OCI-LY7 (cell line): ENCODE measurements around the gene ZFR2.

ENCODE experiments used
- CTCF ChIP-seq: fragments of 200-600 bp; sonication (generic); conservative IDR thresholded peaks from 2 replicates; pipeline ENCODE4 v1.5.1; 2014; ENCODE audit warnings: mild to moderate bottlenecking, antibody characterized with exemption, low read length, moderate library complexity, mixed read lengths
- EZH2phosphoT487 ChIP-seq: fragments of 200-600 bp; sonication (generic); IDR thresholded peaks from 2 replicates; pipeline ENCODE4 v1.6.1; 2018; ENCODE audit warnings: low read depth, borderline replicate concordance, mild to moderate bottlenecking, mixed run types, antibody characterized with exemption, low read length, moderate library complexity, mixed read lengths

DNA sequence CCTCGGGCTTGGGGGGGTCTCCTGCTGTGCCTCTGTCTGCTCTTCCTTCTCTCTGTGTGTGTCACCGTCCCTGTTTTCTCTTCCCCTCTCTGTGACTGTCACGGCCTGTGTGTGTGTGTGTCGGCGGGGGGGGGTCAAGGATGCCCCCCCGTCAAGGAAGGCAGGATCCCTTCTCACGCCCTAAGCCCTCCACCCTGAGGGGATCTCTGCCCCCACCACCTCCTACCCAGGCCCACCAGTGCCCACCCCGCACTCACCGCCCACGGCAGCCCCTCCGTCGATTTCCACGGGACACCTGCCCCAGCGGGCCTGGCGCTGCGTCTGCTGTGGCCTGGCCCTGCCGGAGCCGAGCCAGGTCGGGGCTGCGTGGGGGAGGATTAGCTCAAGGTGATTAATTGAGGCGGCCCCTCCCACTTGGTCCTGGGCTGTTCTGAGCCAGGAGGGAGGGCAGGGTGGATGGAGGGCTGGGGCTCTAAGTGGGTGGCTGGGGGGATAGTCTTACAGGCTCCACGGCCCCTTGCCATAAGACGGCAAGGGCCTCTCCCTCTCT lies 96.9 kb downstream of the ZFR2 start, which contains the start of gene RAX2:
- TF ChIP-seq CTCF (no peak), EZH2phosphoT487 (no peak)
